GM12875 (cell line): ENCODE measurements around the gene SYNCRIP.

Source experiments
- H3K4me3 ChIP-seq: one replicate; pipeline ENCODE4 v1.5.1; 2011; ENCODE audit warnings: low read depth, low read length, control low read depth
- CTCF ChIP-seq: IDR thresholded peaks from 2 replicates; pipeline ENCODE4 v1.5.1; 2011; ENCODE audit warnings: low read depth, mild to moderate bottlenecking, control low read depth, inconsistent platforms, low read length, moderate library complexity, borderline replicate concordance; ENCODE audit not compliant: insufficient read depth

Gene SYNCRIP

GRCh38 chr6:85679445-85680123 is 36.9 kb upstream of the SYNCRIP start:
- H3K4me3 ChIP-seq = peak overlapping the region; percentile 49
- no peak for TF ChIP-seq CTCF

GRCh38 chr6:85678602-85679444 is 36.1 kb upstream of the SYNCRIP start:
- no peak for TF ChIP-seq CTCF

GRCh38 chr6:85678026-85678601 is 35.4 kb upstream of the SYNCRIP start:
- H3K4me3 ChIP-seq = peak overlapping the region; percentile 59
- no peak for TF ChIP-seq CTCF

More at GRCh38 chr6:85678602-85679444, 36.1 kb upstream of the SYNCRIP start:
- peak overlapping the region; percentile 59 for H3K4me3 ChIP-seq

GRCh38 chr6:85677234-85677956 is 34.7 kb upstream of the SYNCRIP start:
- peak overlapping the region; percentile 59 for H3K4me3 ChIP-seq
- TF ChIP-seq CTCF = no peak

- H3K4me3 ChIP-seq = peak overlapping the region; percentile 59
- no peak for TF ChIP-seq CTCF
These were observed 33.5 kb upstream of the SYNCRIP start for GRCh38 chr6:85676086-85676729.

- no peak for TF ChIP-seq CTCF
- H3K4me3 ChIP-seq = no peak overlapping the region
These were observed 32.5 kb upstream of the SYNCRIP start for GRCh38 chr6:85675030-85675819.
